Measurements from ENCODE around the gene PRR27. TPM values are rescaled to one million over a fixed set of nuclear protein-coding genes. Genes with fewer than 3 reads are reported as not detected.

PRR27 gene
- under 1 TPM in 1 of 4 donors, not detected in 3; 0.42 TPM for total RNA-seq

DNA sequence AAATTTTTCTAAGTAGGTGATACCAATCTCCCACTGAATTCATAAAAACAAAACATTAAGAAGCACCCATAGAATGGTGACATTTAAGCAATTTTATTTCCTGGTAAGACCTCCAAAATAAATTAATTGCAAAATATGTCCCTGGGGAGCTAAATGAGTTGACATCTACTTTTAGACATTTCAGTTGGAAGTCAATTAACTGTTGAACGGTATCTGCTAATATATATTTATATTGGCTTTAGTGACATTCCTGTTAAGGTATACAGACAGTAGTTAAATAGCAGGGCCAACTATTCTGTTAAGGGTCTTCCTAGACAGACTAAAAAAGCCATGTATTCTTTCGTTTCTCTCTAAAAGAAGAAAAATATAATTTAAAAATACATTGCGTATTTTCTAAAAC, at the start of gene PRR27:
Gene PRR27 (plus strand): TSS at position 301 of the 400 bp plus-strand sequence. CDS start 139 bp downstream, outside the sequence.
- WGBS = 89% methylated on average over 3 of the region's 3 CpGs
- no peaks in the 10 kb centered on the region for H3K27me3 ChIP-seq
- TF ChIP-seq EP300 (IDR thresholded peaks at IDR 0.05) (no peak), POLR2AphosphoS5 (IDR thresholded peaks at IDR 0.05) (no peak), POLR2A (IDR thresholded peaks at IDR 0.05) (no peak)
- TF ChIP-seq, protein P1, sequence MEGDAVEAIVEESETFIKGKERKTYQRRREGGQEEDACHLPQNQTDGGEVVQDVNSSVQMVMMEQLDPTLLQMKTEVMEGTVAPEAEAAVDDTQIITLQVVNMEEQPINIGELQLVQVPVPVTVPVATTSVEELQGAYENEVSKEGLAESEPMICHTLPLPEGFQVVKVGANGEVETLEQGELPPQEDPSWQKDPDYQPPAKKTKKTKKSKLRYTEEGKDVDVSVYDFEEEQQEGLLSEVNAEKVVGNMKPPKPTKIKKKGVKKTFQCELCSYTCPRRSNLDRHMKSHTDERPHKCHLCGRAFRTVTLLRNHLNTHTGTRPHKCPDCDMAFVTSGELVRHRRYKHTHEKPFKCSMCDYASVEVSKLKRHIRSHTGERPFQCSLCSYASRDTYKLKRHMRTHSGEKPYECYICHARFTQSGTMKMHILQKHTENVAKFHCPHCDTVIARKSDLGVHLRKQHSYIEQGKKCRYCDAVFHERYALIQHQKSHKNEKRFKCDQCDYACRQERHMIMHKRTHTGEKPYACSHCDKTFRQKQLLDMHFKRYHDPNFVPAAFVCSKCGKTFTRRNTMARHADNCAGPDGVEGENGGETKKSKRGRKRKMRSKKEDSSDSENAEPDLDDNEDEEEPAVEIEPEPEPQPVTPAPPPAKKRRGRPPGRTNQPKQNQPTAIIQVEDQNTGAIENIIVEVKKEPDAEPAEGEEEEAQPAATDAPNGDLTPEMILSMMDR (IDR thresholded peaks at IDR 0.05) = no peak
- H3K9me3 ChIP-seq = no peaks in the 10 kb centered on the region
- H3K36me3 ChIP-seq = no peaks in the 10 kb centered on the region
- no peak for DNase-seq (ENCODE audit: low spot score in 2 of 2)
- H3K4me3 ChIP-seq = no peak within 1 kb of the TSS
- no peaks in the 10 kb centered on the region for H3K4me1 ChIP-seq
- no peak within 1 kb of the TSS for H3K27ac ChIP-seq

DNA sequence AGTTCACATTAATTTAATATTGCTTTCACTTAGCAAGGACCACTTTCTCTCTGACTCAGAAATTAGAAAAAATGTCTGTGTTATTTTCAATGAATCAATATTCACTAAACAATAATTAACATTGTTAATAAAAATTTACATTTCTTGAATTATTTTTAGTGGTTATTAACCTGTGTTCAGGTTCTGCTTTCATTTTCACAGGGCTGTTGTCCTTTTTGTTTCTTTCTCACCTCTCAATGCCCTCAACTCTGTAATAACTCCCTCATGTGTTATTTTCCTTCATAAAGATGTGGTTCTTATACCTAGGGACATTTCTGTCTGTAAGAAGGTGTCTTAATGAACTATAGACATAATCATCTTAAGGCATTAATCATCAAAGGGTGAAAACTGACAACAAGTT, 43.1 kb upstream of the PRR27 start:
- Histone ChIP-seq H3K27ac (no peak overlapping the region), H3K4me3 (no peak overlapping the region), H3K9me3 (peaks cover 5% of the 10 kb centered on the region), H3K4me1 (no peaks in the 10 kb centered on the region), H3K27me3 (no peaks in the 10 kb centered on the region), H3K36me3 (no peaks in the 10 kb centered on the region)
- DNase-seq (ENCODE audit: low spot score in 2 of 2) = no peak
- no peak for TF ChIP-seq POLR2AphosphoS5 (IDR thresholded peaks at IDR 0.05)
- no peak for TF ChIP-seq POLR2A (IDR thresholded peaks at IDR 0.05)
- TF ChIP-seq, protein P1 (IDR thresholded peaks at IDR 0.05) = no peak
- TF ChIP-seq EP300 (IDR thresholded peaks at IDR 0.05) = no peak

DNA sequence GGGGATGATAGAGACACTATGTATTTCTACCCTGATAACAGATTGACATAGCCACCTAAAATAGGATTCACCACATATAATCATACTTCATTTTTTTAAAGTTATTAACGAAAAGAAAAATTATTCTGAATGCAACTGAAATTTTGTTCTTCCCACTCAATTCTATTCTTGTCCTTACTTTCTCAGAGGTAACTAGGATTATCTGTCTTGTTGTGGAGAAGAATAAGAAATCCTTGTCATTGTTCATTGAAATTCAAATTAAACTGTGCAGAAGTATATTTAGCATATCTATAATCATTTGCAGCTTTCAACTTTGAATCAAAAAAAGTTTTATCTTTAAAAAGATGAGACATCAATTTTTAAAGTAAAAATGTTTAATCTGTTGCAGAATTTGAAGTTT, 40.4 kb upstream of the PRR27 start:
- Histone ChIP-seq H3K27me3 (no peaks in the 10 kb centered on the region), H3K27ac (no peak overlapping the region), H3K36me3 (no peaks in the 10 kb centered on the region), H3K4me3 (no peak overlapping the region), H3K9me3 (peaks cover 5% of the 10 kb centered on the region), H3K4me1 (no peaks in the 10 kb centered on the region)
- no peak for DNase-seq (ENCODE audit: low spot score in 2 of 2)
- 83% methylated on average over 1 of the region's 1 CpG for WGBS
- TF ChIP-seq POLR2A (IDR thresholded peaks at IDR 0.05) (no peak), EP300 (IDR thresholded peaks at IDR 0.05) (no peak)

DNA sequence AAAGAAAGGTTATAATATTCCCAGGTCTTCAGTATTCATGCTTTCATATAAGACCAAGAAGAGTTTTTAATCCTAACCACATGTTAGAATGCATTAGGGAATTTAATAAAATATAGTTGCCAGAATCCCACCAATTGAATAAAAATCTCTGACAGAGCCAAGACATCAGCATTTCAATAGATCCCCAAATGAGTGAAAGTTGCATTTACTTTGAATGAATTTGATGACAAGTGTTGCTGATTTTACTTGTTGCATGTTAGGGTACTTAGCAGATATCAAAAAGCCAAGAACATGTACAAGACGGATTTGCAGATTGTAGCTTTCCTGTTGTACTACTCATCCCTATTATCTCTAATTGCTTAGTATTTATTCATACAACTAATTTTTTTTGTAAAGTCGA, 39.9 kb upstream of the PRR27 start:
- DNase-seq (ENCODE audit: low spot score in 2 of 2) = no peak
- no peak overlapping the region for H3K4me3 ChIP-seq
- H3K36me3 ChIP-seq = no peaks in the 10 kb centered on the region
- 47% methylated on average over 2 of the region's 2 CpGs for WGBS
- TF ChIP-seq POLR2A (IDR thresholded peaks at IDR 0.05) (no peak), POLR2AphosphoS5 (IDR thresholded peaks at IDR 0.05) (no peak), EP300 (IDR thresholded peaks at IDR 0.05) (no peak)
- TF ChIP-seq, protein P1 (IDR thresholded peaks at IDR 0.05) = no peak
- no peaks in the 10 kb centered on the region for H3K4me1 ChIP-seq
- H3K27me3 ChIP-seq = no peaks in the 10 kb centered on the region
- H3K27ac ChIP-seq = no peak overlapping the region
- H3K9me3 ChIP-seq = peaks cover 5% of the 10 kb centered on the region

DNA sequence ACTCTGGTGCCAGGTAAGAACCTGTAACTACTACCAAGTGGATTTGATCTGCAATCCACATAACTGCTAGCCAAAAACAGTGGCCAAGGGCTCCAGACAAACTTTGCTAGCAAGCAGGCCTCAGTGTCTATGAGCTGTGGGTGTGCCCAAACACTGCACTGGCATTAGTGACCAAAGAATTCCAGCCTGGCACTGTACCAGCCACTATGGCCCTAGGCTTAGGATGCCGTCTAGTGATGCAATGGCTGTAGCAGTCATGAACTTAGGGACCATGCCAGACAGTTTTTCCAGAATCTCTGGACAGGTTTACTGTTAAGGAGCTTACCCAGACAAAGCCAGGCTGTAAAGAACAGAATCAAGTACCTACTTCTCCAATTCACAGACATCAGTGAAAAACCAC, 33.7 kb upstream of the PRR27 start:
- no peaks in the 10 kb centered on the region for H3K9me3 ChIP-seq
- no peaks in the 10 kb centered on the region for H3K4me1 ChIP-seq
- no CpG with 5 or more reads among the region's 1 CpG for WGBS
- TF ChIP-seq POLR2A (IDR thresholded peaks at IDR 0.05) (no peak), EP300 (IDR thresholded peaks at IDR 0.05) (no peak), POLR2AphosphoS5 (IDR thresholded peaks at IDR 0.05) (no peak)
- TF ChIP-seq, protein P1 (IDR thresholded peaks at IDR 0.05) = no peak
- no peak overlapping the region for H3K4me3 ChIP-seq
- H3K27me3 ChIP-seq = no peaks in the 10 kb centered on the region
- H3K36me3 ChIP-seq = no peaks in the 10 kb centered on the region
- no peak overlapping the region for H3K27ac ChIP-seq
- no peak for DNase-seq (ENCODE audit: low spot score in 2 of 2)

DNA sequence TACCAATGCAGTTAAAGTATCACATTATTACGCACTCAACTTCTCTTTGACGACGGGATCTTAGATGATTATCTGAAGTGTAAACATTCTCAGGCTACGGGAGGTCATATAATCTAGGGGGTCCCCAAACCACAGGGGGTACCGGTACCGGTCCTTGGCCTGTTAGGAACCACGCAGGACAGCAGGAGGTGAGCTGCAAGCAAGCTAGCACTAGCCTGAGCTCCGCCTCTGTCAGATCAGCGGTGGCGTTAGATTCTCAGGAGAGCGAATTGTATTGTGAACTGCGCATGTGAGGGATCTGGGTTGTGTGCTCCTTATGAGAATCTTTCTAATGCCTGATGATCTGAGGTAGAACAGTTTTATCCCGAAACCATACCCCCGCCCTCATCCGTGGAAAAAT, 20.6 kb upstream of the PRR27 start:
- Histone ChIP-seq H3K27me3 (no peaks in the 10 kb centered on the region), H3K9me3 (no peaks in the 10 kb centered on the region), H3K4me3 (no peak overlapping the region), H3K27ac (no peak overlapping the region), H3K36me3 (no peaks in the 10 kb centered on the region), H3K4me1 (no peaks in the 10 kb centered on the region)
- 82% methylated on average over 15 of the region's 15 CpGs for WGBS
- no peak for DNase-seq (ENCODE audit: low spot score in 2 of 2)
- TF ChIP-seq POLR2A (IDR thresholded peaks at IDR 0.05) = no peak
- no peak for TF ChIP-seq EP300 (IDR thresholded peaks at IDR 0.05)
- TF ChIP-seq, protein P1 (IDR thresholded peaks at IDR 0.05) = no peak
- TF ChIP-seq POLR2AphosphoS5 (IDR thresholded peaks at IDR 0.05) = no peak
